ENCODE results near the gene DUSP8. TPM values are rescaled to one million over a fixed set of nuclear protein-coding genes. Genes with fewer than 3 reads are reported as not detected.

The DUSP8 gene
- total RNA-seq, 1 experiment from 2014 or later = 4.4 TPM

DNA sequence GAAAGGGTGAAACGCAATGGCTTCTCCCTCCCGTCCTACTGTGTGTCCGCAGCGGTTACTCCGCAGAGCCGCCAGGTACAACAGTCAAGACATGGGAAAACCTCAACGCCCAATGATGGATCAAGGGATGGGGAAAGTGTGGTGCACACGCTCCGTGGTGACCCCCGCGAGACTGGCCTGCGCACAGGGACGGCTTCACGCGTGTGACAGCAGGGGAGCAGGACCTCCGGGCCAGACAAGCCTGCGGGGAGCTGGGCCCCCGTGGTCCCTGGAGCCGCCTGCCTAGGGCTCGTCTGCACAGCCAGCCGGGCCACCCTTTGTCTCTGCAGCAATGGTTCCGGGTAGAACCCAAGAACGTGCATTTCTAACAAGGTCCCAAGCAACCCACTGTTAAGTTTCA, 53.8 kb downstream of the DUSP8 start:
- Histone ChIP-seq H2BK20ac (ENCODE audit: low read depth, low read length, poor library complexity, severe bottlenecking) (no peak overlapping the region), H2BK12ac (ENCODE audit: insufficient read length, low read depth, low read length) (no peak overlapping the region), H4K20me1 (ENCODE audit: control insufficient read depth, insufficient read depth, insufficient read length) (no peaks in the 10 kb centered on the region), H4K5ac (ENCODE audit: insufficient read length, low read depth, low read length) (no peak overlapping the region), H2AFZ (ENCODE audit: low read length) (no peak overlapping the region), H3K9me3 (ENCODE audit: control insufficient read depth, low read depth, low read length) (no peaks in the 10 kb centered on the region), H2AK5ac (ENCODE audit: insufficient read length, low read length) (no peak overlapping the region), H3K79me1 (ENCODE audit: insufficient read depth, low read depth, low read length, poor library complexity, severe bottlenecking) (peaks cover 2% of the 10 kb centered on the region), H2BK5ac (ENCODE audit: insufficient read length, low read length) (no peak overlapping the region), H3K23me2 (ENCODE audit: insufficient read length, low read depth, low read length, poor library complexity, severe bottlenecking) (no peaks in the 10 kb centered on the region), H3K18ac (ENCODE audit: insufficient read length, low read depth, low read length) (no peak overlapping the region), H3K4me2 (ENCODE audit: insufficient read depth, insufficient read length, low read length) (no peak overlapping the region), H4K91ac (ENCODE audit: insufficient read length, low read depth, low read length) (no peak overlapping the region), H2BK120ac (ENCODE audit: low read depth, low read length, poor library complexity, severe bottlenecking) (no peak overlapping the region), H3K14ac (ENCODE audit: insufficient read depth, low read length) (no peak overlapping the region), H3K27ac (ENCODE audit: insufficient read length, low read depth, low read length) (no peak overlapping the region), H3K23ac (ENCODE audit: insufficient read length, low read depth, low read length) (no peak overlapping the region), H3K4me1 (ENCODE audit: insufficient read depth, low read length) (no peaks in the 10 kb centered on the region), H3K27me3 (ENCODE audit: insufficient read depth, low read length) (0 out of 2 replicates have a peak, but pooled peaks cover 1% of the 10 kb centered on the region), H3T11ph (ENCODE audit: low read length) (no peak overlapping the region), H3K79me2 (ENCODE audit: insufficient read depth, low read length) (no peaks in the 10 kb centered on the region), H4K8ac (replicated peaks; ENCODE audit: insufficient read length, low read depth, low read length) (no peak overlapping the region), H2BK15ac (ENCODE audit: low read depth, low read length) (no peak overlapping the region), H3K56ac (ENCODE audit: insufficient read length, low read depth, low read length) (no peak overlapping the region), H3K9ac (ENCODE audit: extremely low read depth, insufficient read length, low read length) (no peak overlapping the region), H3K4ac (ENCODE audit: low read depth, low read length) (no peak overlapping the region)
- no peak overlapping the region; a peak in 1 of 7 replicates for H3K27ac Mint-ChIP-seq
- DNase-seq = no peak
- H3K4me3 Mint-ChIP-seq = no peak overlapping the region
- no peaks in the 10 kb centered on the region for H3K9me3 Mint-ChIP-seq
- no CpG with 5 or more reads among the region's 23 CpGs for WGBS (ENCODE audit: extremely low coverage, insufficient read length, low lambda C conversion rate)
- H3K36me3 Mint-ChIP-seq (ENCODE audit: insufficient read depth in 1 of 3, low read depth in 3 of 3) = no peaks in the 10 kb centered on the region
- peaks cover 9 to 32% of the 10 kb centered on the region in 2 experiments for H3K4me1 Mint-ChIP-seq
- TF ChIP-seq, protein P1, sequence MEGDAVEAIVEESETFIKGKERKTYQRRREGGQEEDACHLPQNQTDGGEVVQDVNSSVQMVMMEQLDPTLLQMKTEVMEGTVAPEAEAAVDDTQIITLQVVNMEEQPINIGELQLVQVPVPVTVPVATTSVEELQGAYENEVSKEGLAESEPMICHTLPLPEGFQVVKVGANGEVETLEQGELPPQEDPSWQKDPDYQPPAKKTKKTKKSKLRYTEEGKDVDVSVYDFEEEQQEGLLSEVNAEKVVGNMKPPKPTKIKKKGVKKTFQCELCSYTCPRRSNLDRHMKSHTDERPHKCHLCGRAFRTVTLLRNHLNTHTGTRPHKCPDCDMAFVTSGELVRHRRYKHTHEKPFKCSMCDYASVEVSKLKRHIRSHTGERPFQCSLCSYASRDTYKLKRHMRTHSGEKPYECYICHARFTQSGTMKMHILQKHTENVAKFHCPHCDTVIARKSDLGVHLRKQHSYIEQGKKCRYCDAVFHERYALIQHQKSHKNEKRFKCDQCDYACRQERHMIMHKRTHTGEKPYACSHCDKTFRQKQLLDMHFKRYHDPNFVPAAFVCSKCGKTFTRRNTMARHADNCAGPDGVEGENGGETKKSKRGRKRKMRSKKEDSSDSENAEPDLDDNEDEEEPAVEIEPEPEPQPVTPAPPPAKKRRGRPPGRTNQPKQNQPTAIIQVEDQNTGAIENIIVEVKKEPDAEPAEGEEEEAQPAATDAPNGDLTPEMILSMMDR (conservative IDR thresholded peaks at IDR 0.05) = no peak
- no peaks in the 10 kb centered on the region; the same call in 1 of the 2 replicates for H3K27me3 Mint-ChIP-seq (ENCODE audit: low read depth)
